HCT116 (cell line): ENCODE measurements around the gene PRCC. TPM values are rescaled to one million over a fixed set of nuclear protein-coding genes. Genes with fewer than 3 reads are reported as not detected.

Experiments
- ATAC-seq: fragments of 200-7000 bp; cut with Tn5 transposase; 2 replicates; pipeline ENCODE4 v1.9.1; 2020; ENCODE audit warnings: mild to moderate bottlenecking, moderate library complexity
- BruUV-seq: library from RNA; stranded (reverse); fragments of 400-500 nt; replicated peaks from 2 replicates; lab custom pipeline; 2021; lab: Mats Ljungman, UMichigan
- CTCF ChIA-PET: fragments of 300-600 bp; sonication (Branson Sonifier 250); formaldehyde crosslinking; loops from one replicate; lab custom pipeline; 2021; ENCODE audit warnings: antibody characterized with exemption; lab: Charles Lee
- POLR2A ChIA-PET: fragments of 300-600, 350-600 bp; sonication (Branson Sonifier 250); formaldehyde crosslinking; loops from one replicate; lab custom pipeline; 2021; ENCODE audit warnings: antibody characterized with exemption; lab: Charles Lee
- RAD21 ChIA-PET, 2 experiments: fragments of 300-600 bp; sonication (Branson Sonifier 250); formaldehyde crosslinking; loops; one replicate each; lab custom pipeline; 2023; ENCODE audit warnings: low total read pairs in 2 of 2; ENCODE audit not compliant: uncharacterized antibody in 2 of 2, unreplicated experiment in 2 of 2, low non-redundant PET in 1 of 2; lab: Charles Lee
- DNase-seq: peaks from one replicate; pipeline ENCODE4 v3.0.0-alpha.2; 2010; ENCODE audit warnings: low read depth, low spot score
- H2AFZ ChIP-seq: fragments of 200-600 bp; shearing (Covaris generic), sonication (generic); 2 replicates; pipeline ENCODE4 v1.6.1; 2017; ENCODE audit warnings: low read depth, mixed run types, mixed read lengths, antibody characterized with exemption, low read length; ENCODE audit not compliant: poor library complexity, severe bottlenecking
- H3K27ac ChIP-seq: 2 replicates; pipeline ENCODE4 v1.5.1; 2012; ENCODE audit warnings: low read depth, low read length
- H3K27me3 ChIP-seq: fragments of 200-600 bp; sonication (generic); 2 replicates; pipeline ENCODE4 v1.6.1; 2016; ENCODE audit warnings: mixed run types, low read length, mixed read lengths; ENCODE audit not compliant: insufficient read depth
- H3K36me3 ChIP-seq, 2 experiments: fragments of 200-500 bp in 1 of 2; fragments of 200-600 bp in 1 of 2; sonication (Bioruptor generic) in 1 of 2; sonication (generic) in 1 of 2; 2 replicates each; pipeline versions ENCODE4 v1.5.1 to v1.6.1; 2014 to 2016; ENCODE audit warnings: low read length in 2 of 2, inconsistent platforms in 1 of 2, mixed read lengths in 1 of 2, mixed run types in 1 of 2; ENCODE audit not compliant: insufficient read depth in 2 of 2, control insufficient read depth in 1 of 2
- H3K4me1 ChIP-seq, 2 experiments: fragments of 200-600 bp in 1 of 2; sonication (generic) in 1 of 2; 2 replicates each; pipeline versions ENCODE4 v1.5.1 to v1.6.1; 2012 to 2017; ENCODE audit warnings: low read length in 2 of 2, inconsistent platforms in 1 of 2, mild to moderate bottlenecking in 1 of 2, mixed read lengths in 1 of 2, mixed run types in 1 of 2, moderate library complexity in 1 of 2; ENCODE audit not compliant: insufficient read depth in 2 of 2, control insufficient read depth in 1 of 2
- H3K4me2 ChIP-seq: fragments of 200-600 bp; sonication (generic); 2 replicates; pipeline ENCODE4 v1.6.1; 2017; ENCODE audit warnings: mixed run types, low read length, mixed read lengths
- H3K4me3 ChIP-seq, 2 experiments: fragments of 200-600 bp in 1 of 2; sonication (generic) in 1 of 2; replicated peaks in 1 of 2; 2 replicates each; pipeline ENCODE4 v1.5.1; 2011 to 2016; ENCODE audit warnings: low read length in 2 of 2, control low read depth in 1 of 2, low read depth in 1 of 2, mild to moderate bottlenecking in 1 of 2, mixed read lengths in 1 of 2, mixed run types in 1 of 2
- H3K79me2 ChIP-seq: fragments of 200-600 bp; sonication (generic); 2 replicates; pipeline ENCODE4 v1.6.1; 2017; ENCODE audit warnings: mild to moderate bottlenecking, mixed run types, low read length, moderate library complexity, mixed read lengths; ENCODE audit not compliant: insufficient read depth
- H3K9ac ChIP-seq: fragments of 200-600 bp; sonication (generic); 2 replicates; pipeline ENCODE4 v1.6.1; 2016; ENCODE audit warnings: low read length, mixed read lengths
- H3K9me2 ChIP-seq: fragments of 200-600 bp; sonication (generic), shearing (Covaris generic); 2 replicates; pipeline ENCODE4 v1.6.1; 2017; ENCODE audit warnings: mixed run types, mild to moderate bottlenecking, moderate library complexity; ENCODE audit not compliant: insufficient read depth
- H3K9me3 ChIP-seq, 2 experiments: fragments of 200-500 bp in 1 of 2; fragments of 200-600 bp in 1 of 2; sonication (Bioruptor generic) in 1 of 2; sonication (generic) in 1 of 2; 2 replicates each; pipeline ENCODE4 v1.6.1; 2014 to 2017; ENCODE audit warnings: low read length in 2 of 2, mixed read lengths in 2 of 2, inconsistent platforms in 1 of 2, low read depth in 1 of 2, mild to moderate bottlenecking in 1 of 2, mixed run types in 1 of 2, moderate library complexity in 1 of 2; ENCODE audit not compliant: control insufficient read depth in 1 of 2, insufficient read depth in 1 of 2
- H4K20me1 ChIP-seq: fragments of 200-600 bp; sonication (generic), shearing (Covaris generic); 2 replicates; pipeline ENCODE4 v1.6.1; 2017; ENCODE audit warnings: mixed run types, mild to moderate bottlenecking, moderate library complexity; ENCODE audit not compliant: insufficient read depth
- EZH2 ChIP-seq: fragments of 200-600 bp; sonication (generic); IDR thresholded peaks from 2 replicates; pipeline ENCODE4 v1.6.1; 2017; ENCODE audit warnings: antibody characterized with exemption, mixed run types
- JUND ChIP-seq: IDR thresholded peaks from 2 replicates; pipeline ENCODE4 v1.6.1; 2012
- SIN3A ChIP-seq: IDR thresholded peaks from 2 replicates; pipeline ENCODE4 v1.6.1; 2012; ENCODE audit warnings: low read depth
- SRF ChIP-seq: IDR thresholded peaks from 2 replicates; pipeline ENCODE4 v1.6.1; 2012; ENCODE audit warnings: low read depth
- ZBTB33 ChIP-seq: IDR thresholded peaks from 2 replicates; pipeline ENCODE4 v1.6.1; 2011; ENCODE audit warnings: mild to moderate bottlenecking, low read length, moderate library complexity; ENCODE audit not compliant: insufficient replicate concordance; ENCODE audit errors: extremely low read depth
- ZNF274 ChIP-seq: fragments of 200-500 bp; sonication (Bioruptor generic); IDR thresholded peaks from 2 replicates; pipeline ENCODE4 v1.6.1; 2014; ENCODE audit warnings: mild to moderate bottlenecking, low read depth, low read length, inconsistent platforms
- intact Hi-C: fragments of 100-400 bp; cut with micrococcal nuclease; formaldehyde crosslinking; loops from 2 replicates; pipeline ENCODE4 v1.10.0; 2022
- total RNA-seq: library from RNA; stranded (reverse); gene quantifications from one replicate; pipeline ENCODE4 v1.2.1, GENCODE V29; 2021; ENCODE audit not compliant: unreplicated experiment
- TF ChIP-seq, protein P1 (sequence below), 3 experiments: fragments of 200-600 bp in 1 of 3; sonication (generic) in 1 of 3; IDR thresholded peaks in 2 of 3; conservative IDR thresholded peaks in 1 of 3; 2 replicates each; pipeline ENCODE4 v1.5.1; 2012 to 2017; ENCODE audit warnings: low read depth in 2 of 3, low read length in 2 of 3, antibody characterized with exemption in 1 of 3, borderline replicate concordance in 1 of 3, control low read depth in 1 of 3, mild to moderate bottlenecking in 1 of 3, mixed read lengths in 1 of 3, mixed run types in 1 of 3, moderate library complexity in 1 of 3; ENCODE audit not compliant: insufficient read depth in 1 of 3

Gene PRCC
- total RNA-seq, 1 experiment from 2014 or later = 78.1 TPM

GRCh38 chr1:156775799-156776198 lies 8.5 kb downstream of the PRCC start:
- Histone ChIP-seq H2AFZ (no peak overlapping the region), H3K9ac (no peak overlapping the region), H3K36me3 (peaks cover 5 to 13% of the 10 kb centered on the region in 2 experiments; a peak in 2 of 4 replicates), H4K20me1 (no peaks in the 10 kb centered on the region), H3K4me1 (0 out of 4 replicates have a peak, but pooled peaks cover 0 to 3% of the 10 kb centered on the region in 2 experiments), H3K27ac (no peak overlapping the region), H3K9me3 (no peaks in the 10 kb centered on the region), H3K27me3 (no peaks in the 10 kb centered on the region), H3K4me2 (no peak overlapping the region), H3K79me2 (peaks cover 95% of the 10 kb centered on the region), H3K9me2 (no peaks in the 10 kb centered on the region), H3K4me3 (no peak overlapping the region)
- DNase-seq (no peak), ATAC-seq (no peak)
- ChIA-PET RAD21 (interaction anchor here in 1 of 2 experiments (0.7 kb wide), 1 partner anchor 35 kb away, joined by 3 read pairs; the partner anchor contains the start of gene MRPL24), POLR2A (no interaction called here), CTCF (no interaction called here)
- TF ChIP-seq JUND (no peak), ZBTB33 (no peak), ZNF274 (no peak), SIN3A (no peak), EZH2 (no peak)
- intact Hi-C loops = no loop called here
- BruUV-seq = no TSS peak

DNA sequence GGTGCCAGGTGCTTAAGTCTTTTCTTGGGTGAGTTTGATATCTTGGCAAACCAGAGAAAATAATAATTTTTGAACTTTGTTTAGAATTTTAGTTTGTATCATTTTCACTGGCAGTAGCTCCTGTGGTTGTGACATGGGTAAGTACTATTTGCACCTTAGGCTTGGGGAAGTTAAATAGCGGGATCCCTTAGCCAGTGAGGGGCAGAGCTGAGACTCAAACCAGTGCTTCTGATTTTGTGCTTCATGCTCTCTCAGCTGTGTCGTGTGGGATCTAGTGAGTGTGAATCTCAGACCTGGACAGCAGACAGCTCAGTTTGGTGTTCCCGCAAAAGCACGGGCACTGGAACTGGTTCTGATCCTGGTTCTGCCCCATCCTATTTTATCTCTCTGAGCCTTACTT lies 9.6 kb downstream of the PRCC start:
- ChIA-PET RAD21 (no interaction called here), CTCF (interaction anchor here (1.2 kb wide), 1 partner anchor 51 kb away, joined by 3 read pairs; no protein-coding TSS in a partner anchor), POLR2A (interaction anchor here (1.1 kb wide), 1 partner anchor 10 kb away, joined by 3 read pairs; the partner anchor contains the start of gene PRCC)
- no peak overlapping the region for H2AFZ ChIP-seq
- no peaks in the 10 kb centered on the region for H3K9me3 ChIP-seq
- H3K4me2 ChIP-seq = no peak overlapping the region
- no peak for DNase-seq
- peaks cover 6 to 7% of the 10 kb centered on the region in 2 experiments; a peak in 2 of 4 replicates for H3K36me3 ChIP-seq
- no peak for ATAC-seq
- no peak overlapping the region for H3K9ac ChIP-seq
- no peak overlapping the region for H3K27ac ChIP-seq
- H3K4me3 ChIP-seq = no peak overlapping the region
- H3K79me2 ChIP-seq = peaks cover 95% of the 10 kb centered on the region
- H3K9me2 ChIP-seq = no peaks in the 10 kb centered on the region
- no peaks in the 10 kb centered on the region for H3K27me3 ChIP-seq
- TF ChIP-seq EZH2 (no peak), SRF (no peak)
- TF ChIP-seq, protein P1, sequence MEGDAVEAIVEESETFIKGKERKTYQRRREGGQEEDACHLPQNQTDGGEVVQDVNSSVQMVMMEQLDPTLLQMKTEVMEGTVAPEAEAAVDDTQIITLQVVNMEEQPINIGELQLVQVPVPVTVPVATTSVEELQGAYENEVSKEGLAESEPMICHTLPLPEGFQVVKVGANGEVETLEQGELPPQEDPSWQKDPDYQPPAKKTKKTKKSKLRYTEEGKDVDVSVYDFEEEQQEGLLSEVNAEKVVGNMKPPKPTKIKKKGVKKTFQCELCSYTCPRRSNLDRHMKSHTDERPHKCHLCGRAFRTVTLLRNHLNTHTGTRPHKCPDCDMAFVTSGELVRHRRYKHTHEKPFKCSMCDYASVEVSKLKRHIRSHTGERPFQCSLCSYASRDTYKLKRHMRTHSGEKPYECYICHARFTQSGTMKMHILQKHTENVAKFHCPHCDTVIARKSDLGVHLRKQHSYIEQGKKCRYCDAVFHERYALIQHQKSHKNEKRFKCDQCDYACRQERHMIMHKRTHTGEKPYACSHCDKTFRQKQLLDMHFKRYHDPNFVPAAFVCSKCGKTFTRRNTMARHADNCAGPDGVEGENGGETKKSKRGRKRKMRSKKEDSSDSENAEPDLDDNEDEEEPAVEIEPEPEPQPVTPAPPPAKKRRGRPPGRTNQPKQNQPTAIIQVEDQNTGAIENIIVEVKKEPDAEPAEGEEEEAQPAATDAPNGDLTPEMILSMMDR (IDR thresholded peaks at IDR 0.05 in 2 of 3, conservative IDR thresholded peaks at IDR 0.05 in 1 of 3; ENCODE audit: borderline replicate concordance in 1 of 3, insufficient read depth in 1 of 3, low read depth in 2 of 3, low read length in 2 of 3) = no peak
- no peaks in the 10 kb centered on the region for H4K20me1 ChIP-seq
- BruUV-seq = no TSS peak
- H3K4me1 ChIP-seq = peaks cover 0 to 7% of the 10 kb centered on the region in 2 experiments; a peak in 1 of 4 replicates
- intact Hi-C loops = no loop called here
